SKM-1 (cell line): ENCODE data around the gene SMIM36.
"Not testable (repeated sequence)": the region's sequence is repeated elsewhere in the genome, so short reads cannot be mapped to it uniquely, and the experiment has no call there.

Experiments
- DNase-seq: peaks from one replicate; lab custom pipeline; 2025; ENCODE audit not compliant: unreplicated experiment; lab: John Stamatoyannopoulos, UW

SMIM36 gene

GRCh38 chr17:55436224-55437158 lies 74.8 kb downstream of the SMIM36 start:
- no peak for DNase-seq

GRCh38 chr17:55435408-55435807 lies 75.8 kb downstream of the SMIM36 start:
- DNase-seq = no peak

DNA sequence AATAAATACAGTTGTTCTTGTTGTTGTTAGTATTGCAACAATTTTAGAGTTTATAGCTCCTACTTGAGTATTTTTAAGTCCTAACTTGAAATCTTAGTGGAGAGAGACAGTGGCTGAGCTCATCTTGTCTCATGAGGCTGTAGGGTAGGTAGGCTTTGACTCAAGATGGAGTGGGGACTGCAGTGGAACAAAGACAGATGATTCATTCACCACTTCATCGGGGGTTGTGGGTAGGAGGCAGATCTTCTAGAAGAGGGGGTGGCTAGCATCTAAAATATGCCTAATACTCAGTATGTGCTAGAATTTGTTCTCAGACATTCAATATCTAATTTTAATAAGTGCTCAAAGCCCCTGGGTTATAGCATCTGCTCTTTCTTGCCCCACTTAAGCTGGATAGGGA lies 76.5 kb downstream of the SMIM36 start:
- no peak for DNase-seq

DNA sequence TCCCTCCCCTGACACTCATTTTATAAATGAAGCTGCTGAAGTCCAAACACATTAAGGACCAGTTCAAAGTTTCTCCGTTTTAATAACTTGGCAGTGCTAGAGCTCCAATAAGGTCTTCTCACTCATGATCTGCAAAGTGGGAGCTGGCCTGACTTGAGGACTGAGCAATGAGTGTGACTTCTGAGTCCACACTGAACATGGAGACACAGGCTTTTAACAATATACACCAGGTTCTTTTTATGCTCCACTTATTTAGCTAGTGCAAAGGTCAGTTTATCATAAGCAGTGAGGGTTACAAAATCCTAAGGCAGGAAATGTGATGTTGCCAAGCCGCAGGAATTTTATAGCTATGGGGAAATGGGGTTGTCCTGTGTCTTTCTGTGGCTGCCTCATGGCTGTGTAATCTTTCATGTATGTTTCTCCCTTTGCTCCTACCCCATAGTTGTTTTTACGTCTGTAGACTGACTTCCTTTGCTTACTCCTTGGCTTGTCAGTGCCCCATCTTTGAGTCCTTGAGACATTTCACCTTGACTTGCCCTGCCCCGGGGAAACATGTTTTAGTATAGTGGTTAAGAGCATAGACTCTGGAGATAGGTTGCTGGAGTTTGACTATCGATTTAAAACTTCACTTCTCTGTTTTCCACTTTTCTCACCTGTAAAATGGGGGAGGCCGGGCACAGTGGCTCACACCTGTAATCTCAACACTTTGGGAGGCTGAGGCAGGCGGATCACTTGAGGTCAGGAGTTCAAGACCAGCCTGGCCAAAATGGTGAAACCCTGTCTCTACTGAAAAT lies 77.4 kb downstream of the SMIM36 start:
- DNase-seq = peak; percentile 46

GRCh38 chr17:55433029-55433628 lies 78.1 kb downstream of the SMIM36 start:
- DNase-seq = no peak

DNA sequence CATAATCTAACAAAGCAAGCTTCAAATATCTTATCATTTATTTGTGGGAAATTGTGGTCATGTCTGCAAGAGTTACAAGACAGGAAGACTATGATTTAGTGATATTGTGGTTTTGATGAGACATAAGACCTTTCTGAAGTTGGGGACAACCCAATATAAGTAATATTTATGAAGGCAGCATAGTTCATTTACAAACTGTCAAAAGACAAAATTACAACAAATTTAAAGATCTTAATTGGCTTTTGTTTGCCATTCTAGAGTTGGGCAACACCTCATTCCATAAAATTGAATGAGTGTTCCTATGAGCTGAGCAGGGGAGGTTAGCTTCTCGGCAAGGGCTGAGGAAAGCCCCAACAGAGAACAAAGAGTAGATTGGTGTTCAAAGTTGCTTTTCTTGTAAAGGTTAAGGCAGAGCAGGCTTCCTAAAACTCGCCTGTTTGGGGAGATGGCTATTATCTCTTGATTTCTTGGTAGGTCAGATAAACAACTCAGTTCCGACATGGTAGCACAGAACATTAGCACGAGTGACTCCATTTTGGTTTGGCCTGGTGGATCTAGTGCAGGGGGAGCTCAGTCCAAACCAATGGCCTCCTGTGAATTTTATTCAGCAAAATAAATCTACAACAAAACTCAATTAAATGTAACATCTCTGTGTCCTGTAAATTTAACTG lies 78.8 kb downstream of the SMIM36 start:
- DNase-seq = no peak

DNA sequence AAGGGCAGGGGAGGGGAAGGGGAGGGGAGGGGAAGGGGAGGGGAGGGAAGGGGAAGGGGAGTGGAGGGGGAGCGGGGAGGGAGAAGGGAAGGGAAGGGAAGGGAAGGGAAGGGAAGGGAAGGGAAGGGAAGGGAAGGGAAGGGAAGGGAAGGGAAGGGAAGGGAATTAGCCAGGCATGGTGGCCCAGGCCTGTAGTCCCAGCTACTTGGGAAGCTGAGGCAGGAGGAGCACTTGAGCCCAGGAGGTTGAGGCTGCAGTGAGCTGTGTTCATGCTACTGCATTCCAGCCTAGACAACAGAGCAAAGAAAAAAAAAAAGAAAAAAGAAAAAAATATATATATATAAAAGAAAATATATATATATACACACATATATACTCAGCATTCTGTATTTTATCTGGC lies 79.3 kb downstream of the SMIM36 start:
- DNase-seq = not testable (repeated sequence)

GRCh38 chr17:55430541-55431288 lies 80.5 kb downstream of the SMIM36 start:
- no peak for DNase-seq

GRCh38 chr17:55427587-55427882 lies 83.7 kb downstream of the SMIM36 start:
- DNase-seq = no peak

DNA sequence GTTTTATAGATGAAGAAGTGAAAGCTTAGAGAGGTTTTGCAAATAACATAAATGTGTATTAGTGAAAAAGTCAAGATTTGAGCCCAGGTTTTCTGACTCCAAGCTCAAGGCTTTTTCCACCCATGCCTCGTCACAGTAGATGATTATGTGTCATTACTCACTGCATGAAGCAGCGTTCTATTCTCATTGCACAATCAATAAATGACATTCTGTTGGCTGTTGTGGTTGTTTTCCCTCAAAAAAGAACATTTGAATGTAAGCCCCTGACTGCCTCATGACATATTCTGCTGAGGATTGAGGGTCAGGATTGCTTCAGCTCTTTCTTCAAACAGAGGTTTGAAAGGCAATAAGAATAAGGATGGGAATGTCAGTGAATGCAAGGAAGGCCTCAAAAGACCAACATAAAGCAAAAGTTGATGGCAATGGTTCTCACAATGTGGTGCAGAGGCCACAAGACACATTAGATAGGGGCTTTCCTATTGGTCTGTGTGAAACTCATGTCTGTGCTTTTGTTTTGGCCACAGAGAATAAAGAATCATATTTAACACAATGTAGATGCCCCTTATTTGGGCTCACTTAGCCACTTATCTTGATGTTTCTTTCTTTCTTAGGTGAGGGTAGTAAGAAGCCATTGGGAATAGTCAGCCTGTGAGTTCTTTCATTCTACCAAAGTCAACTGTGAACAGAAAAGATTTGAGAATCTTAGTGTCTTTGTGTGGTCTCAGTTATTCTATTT lies 84.2 kb downstream of the SMIM36 start:
- DNase-seq = no peak

GRCh38 chr17:55424893-55425540 lies 86.2 kb downstream of the SMIM36 start:
- DNase-seq = no peak

GRCh38 chr17:55423535-55423934 lies 87.7 kb downstream of the SMIM36 start:
- DNase-seq = no peak

GRCh38 chr17:55422828-55423164 lies 88.5 kb downstream of the SMIM36 start:
- not testable (repeated sequence) for DNase-seq

DNA sequence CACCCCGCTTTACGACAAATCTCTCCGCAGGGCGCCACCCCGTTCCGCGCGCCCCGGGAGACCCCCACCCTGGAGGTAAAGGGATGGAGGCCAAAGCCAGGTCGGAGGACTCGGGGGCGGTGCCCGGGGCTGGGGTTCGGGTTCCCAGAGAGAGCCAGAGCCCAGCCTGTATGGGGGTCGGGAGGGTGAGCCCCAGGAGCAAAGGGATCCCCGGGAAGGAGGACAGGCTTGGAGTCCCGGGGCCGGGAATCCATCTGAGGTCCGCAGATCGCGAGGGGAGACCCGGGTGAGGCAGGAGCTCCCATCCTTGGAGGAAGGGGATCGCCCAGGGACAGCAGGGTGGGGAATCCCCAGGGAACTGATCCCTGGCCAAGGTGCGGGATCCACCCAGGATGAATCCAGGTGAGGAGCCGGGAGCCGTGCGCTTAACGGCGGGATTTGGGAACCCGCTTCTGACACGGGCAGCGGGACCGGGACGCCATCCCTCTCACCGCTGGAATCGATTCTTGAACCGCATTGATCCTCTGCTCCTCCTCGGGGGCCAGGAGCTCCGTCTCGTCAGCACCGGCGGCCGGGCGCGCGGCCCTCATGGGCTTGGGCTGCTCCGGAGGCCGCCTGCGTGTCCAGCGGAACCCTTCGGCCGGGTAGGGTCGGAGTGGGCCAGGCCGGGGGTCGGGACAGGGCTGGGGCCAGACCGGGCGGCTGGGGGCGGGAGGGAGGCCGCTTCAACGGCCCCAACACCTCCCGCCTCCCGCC lies 89.9 kb downstream of the SMIM36 start, which contains the start of gene MMD:
MMD (minus strand) TSS at position 657 of the 756 bp plus-strand sequence; CDS start at position 517, 140 bp downstream.
- no peak for DNase-seq

- no peak for DNase-seq
Observed at GRCh38 chr17:55420776-55421178, 90.5 kb downstream of the SMIM36 start.

DNA sequence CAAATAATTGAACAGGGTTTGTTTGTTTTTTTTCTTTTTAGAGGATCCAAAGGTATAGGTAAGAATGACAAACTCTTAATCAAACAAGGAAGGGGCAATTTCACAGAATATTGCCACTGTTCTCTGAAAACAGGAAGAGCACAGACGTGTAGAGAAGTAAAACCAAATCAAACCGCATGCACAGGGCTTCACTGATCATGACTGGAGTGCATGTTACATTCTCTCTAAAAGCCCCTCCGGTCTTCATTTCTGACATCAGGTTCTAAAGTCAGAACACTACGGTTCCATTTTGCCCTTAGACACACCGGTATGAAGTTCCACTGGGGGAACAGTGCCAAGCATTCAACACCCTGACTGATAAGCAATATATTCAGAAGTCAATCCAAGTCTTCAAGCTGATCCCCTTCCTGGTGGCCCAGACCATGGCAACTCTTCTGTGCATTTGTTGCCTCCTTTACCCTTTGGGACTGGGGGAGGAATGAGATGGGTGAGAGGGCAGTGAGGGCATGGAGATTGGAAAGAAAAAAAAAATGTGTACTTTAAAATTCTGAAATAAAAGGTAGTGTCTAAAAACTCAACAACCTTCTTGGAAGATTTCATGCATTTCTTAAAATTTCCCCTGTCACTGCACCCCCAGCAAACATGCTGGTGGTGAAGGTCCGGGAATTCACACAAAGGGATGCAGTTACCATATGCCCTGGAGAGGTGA lies 91.0 kb downstream of the SMIM36 start:
- DNase-seq = no peak

DNA sequence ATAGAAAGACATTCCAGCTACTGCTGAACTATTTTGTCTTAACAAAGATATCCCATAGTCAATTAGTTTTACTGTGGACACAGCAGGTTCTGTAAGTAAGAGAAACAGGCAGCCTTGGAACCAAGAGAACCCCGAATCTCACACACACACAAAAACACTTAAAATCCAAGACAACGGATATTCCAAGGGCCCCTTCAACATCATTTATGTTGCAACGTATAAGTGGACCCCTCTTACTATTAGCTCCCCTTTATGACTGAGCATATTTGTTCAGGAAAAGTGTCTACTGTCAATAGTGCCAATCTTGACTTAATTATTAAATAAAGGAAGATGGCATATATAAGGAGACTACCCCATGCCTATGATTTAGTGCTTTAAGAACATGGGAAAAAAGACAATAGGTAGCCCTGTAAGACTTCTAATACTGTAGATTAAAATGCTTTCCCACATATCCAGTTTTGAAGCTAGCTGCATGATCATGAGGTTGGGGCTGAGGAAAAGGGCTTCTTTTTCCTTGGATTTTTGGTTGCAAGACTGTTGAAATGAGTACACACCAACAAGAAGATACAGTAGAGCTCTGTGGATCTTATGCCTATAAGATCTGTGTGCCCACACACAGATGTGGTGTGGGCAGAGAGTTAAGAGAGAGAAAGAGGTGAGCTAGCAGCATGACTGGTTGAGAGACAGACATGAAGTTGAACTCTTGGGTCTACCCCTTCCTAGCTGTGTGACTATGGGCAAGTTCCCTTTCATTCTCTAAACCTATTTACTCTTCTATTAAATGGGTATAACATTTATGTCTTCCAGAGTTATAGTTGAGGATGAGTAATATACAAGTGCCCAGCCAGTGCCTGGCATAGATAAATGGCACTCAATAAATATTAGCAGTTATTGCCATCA lies 92.6 kb downstream of the SMIM36 start:
- DNase-seq = no peak
